GM18867 (cell line): ENCODE results near the gene SLC30A5.
A peak's percentile ranks its signal among the peaks of the same experiment; 100 is the strongest.
"Not testable (repeated sequence)": the region's sequence is repeated elsewhere in the genome, so short reads cannot be mapped to it uniquely, and the experiment has no call there.

Source experiments
- ATAC-seq: cut with Tn5 transposase; IDR thresholded peaks from one replicate; pipeline ENCODE4 v1.9.1; 2021; ENCODE audit warnings: mild to moderate bottlenecking, moderate library complexity; ENCODE audit not compliant: unreplicated experiment

SLC30A5 gene

GRCh38 chr5:69103521-69103920 is 9.7 kb downstream of the SLC30A5 start:
- ATAC-seq: no peak

DNA sequence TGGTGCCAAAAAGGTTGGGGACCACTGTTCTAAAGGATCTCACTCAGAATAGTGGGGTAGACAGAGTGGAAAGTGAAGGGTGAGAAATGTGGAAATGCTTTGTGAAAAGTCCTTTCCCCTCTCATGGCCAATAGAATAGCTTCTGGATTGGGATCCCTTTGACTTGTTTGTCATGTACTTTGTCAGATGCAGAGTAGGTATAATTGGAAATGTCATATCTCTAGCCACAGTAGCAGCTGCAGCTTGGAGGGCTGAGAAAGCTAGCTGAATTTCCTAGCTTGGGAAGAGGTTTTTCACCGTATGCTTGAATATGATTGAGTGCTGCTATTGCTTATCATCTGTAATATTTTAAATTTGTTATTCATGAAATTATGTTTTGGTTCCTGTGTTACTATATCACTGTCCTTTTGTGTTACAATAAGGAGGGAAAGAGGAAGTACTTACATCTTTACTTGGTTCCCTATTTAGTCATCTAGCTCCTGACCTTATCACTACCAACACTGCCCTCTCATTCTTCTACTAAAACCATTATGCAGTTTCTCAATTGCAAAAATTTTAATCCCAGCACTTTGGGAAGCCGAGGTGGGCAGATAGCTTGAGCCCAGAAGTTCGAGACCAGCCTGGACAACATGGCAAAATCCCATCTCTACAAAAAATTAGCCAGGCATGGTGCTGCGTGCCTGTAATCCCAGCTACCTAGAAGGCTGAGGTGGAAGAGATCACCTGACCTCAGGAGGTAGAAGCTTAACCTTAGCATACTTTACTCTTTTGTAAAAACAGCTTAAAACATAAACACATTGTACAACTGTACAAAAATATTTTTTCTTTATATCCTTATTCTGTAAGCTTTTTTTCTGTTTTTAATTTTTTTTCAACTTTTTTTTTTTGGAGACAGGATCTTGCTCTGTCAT is 12.4 kb downstream of the SLC30A5 start:
- ATAC-seq: peak; percentile 80

DNA sequence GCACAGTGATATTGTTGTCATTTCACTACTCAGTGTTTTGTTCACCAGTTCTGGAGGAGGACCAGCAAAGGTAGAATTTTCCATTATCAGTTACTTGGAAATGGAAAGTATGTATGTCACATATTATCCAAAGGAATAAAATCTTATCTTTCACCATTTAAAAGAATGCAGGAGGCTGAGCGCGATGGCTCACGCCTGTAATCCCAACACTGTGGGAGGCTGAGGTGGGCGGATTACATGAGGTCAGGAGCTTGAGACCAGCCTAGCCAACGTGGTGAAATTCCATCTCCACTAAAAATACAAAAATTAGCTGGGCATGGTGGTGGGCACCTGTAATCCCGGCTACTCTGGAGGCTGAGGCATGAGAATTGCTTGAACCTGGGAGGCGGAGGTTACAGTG is 14.6 kb downstream of the SLC30A5 start:
- not testable (repeated sequence) for ATAC-seq

GRCh38 chr5:69113851-69114250 is 20.0 kb downstream of the SLC30A5 start:
- ATAC-seq: no peak

DNA sequence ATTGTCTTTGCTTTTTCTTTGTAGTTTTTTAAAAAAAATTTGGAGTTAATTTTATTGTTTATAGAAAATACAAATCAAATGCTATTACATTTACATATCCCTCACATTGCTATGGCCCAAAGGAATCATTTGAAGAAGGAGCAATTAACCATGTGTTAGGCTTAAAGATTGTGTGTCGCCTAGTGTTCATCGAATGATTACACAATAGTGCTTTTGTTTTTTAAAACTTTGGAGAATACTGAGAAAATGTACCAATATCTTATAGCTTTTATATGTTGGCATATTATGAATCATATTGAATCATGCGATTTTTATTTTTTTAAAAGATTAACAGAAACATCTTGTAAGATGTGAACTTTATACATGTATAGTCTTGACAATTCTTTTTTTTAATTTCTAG is 21.7 kb downstream of the SLC30A5 start:
- no peak for ATAC-seq

DNA sequence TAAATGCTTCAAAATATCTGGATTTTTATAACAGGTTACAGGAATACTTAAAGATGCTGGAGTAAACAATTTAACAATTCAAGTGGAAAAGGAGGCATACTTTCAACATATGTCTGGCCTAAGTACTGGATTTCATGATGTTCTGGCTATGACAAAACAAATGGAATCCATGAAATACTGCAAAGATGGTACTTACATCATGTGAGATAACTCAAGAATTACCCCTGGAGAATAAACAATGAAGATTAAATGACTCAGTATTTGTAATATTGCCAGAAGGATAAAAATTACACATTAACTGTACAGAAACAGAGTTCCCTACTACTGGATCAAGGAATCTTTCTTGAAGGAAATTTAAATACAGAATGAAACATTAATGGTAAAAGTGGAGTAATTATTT is 35.6 kb downstream of the SLC30A5 start:
- ATAC-seq: no peak

DNA sequence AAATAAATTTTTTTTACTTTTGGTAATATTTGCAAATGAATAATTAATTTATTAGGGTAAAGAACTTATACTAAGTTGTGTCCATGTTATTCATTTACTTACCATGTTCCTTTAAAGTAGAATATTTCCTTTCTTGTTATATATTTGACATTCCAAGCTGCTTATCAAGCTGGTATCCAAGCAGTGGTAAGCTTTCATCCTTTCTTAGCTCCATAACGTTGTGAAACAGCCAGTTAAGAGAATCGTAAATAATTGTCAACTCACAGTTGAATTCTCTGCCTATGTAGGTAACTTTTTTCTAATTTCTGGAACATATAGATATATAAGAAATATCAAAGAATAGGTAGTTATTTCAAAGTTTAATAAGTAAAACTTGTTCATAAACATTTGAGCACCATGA is 36.4 kb downstream of the SLC30A5 start:
- ATAC-seq: no peak

- ATAC-seq: no peak
Observed at GRCh38 chr5:69131304-69131703, 37.5 kb downstream of the SLC30A5 start.

GRCh38 chr5:69134126-69134525 is 40.3 kb downstream of the SLC30A5 start:
- no peak for ATAC-seq

DNA sequence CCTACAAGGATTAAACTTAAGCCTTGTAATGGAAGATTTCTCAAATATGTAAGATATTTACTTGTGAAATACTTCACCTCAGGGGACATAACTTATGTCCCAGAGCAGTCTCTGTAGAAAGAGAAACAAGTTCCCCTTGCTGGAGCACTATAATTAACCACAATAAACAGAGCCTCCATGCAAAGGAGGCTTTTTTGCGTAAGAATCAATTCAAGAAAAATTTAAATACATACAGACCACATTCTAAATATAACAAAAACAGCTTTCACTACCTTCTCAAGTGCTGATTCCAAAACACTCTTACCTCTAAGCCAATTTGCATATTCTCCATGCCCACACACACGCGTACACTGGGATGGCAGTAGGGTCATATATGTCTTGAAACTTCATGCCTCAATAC is 42.5 kb downstream of the SLC30A5 start:
- ATAC-seq: peak; percentile 96

- ATAC-seq: not testable (repeated sequence)
Observed at GRCh38 chr5:69137208-69137607, 43.4 kb downstream of the SLC30A5 start.

- ATAC-seq: no peak
Observed at GRCh38 chr5:69137807-69138206, 44.0 kb downstream of the SLC30A5 start.

- no peak for ATAC-seq
Observed at GRCh38 chr5:69138766-69139165, 45.0 kb downstream of the SLC30A5 start.

GRCh38 chr5:69140239-69140638 is 46.4 kb downstream of the SLC30A5 start:
- ATAC-seq: not testable (repeated sequence)

DNA sequence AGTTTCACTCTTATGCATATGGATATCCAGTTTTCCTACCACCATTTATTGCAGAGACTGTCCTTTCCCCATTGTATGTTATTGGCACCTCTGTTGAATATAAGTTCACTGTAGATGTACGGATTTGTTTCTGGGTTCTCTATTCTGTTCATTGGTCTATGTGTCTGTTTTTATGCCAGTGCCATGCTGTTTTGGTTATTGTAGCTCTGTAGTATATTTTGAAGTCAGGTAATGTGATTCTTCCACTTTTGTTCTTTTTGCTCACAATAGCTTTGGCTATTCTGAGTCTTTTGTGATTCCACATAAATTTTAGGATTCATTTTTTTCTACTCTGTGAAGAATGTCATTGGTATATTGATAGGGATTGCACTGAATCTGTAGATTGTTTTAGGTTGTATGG is 47.0 kb downstream of the SLC30A5 start:
- no peak for ATAC-seq

GRCh38 chr5:69148576-69148975 is 54.8 kb downstream of the SLC30A5 start:
- ATAC-seq: not testable (repeated sequence)

- ATAC-seq: no peak
Observed at GRCh38 chr5:69148981-69149675, 55.3 kb downstream of the SLC30A5 start.

GRCh38 chr5:69149676-69150010 is 55.8 kb downstream of the SLC30A5 start:
- no peak for ATAC-seq

DNA sequence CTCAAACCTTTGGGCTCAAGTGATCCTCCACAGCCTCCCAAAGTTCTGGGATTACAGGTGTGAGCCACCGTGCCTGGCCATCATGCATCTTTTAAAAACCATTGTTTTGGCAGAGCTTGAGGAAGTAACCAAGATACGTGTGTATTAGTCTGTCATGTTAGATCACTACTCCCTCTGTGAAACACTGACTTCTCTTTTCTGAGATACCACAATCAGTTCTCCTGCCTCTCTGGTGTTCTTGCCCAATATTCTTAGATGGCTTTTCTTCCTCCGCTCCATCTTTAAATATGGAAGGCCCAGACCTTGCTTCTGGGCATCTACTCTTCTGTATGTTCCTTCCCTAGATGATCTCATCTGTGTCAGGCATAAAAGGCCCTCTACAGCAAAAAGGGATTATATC is 58.9 kb downstream of the SLC30A5 start:
- no peak for ATAC-seq

- no peak for ATAC-seq
Observed at GRCh38 chr5:69156456-69156855, 62.6 kb downstream of the SLC30A5 start.

DNA sequence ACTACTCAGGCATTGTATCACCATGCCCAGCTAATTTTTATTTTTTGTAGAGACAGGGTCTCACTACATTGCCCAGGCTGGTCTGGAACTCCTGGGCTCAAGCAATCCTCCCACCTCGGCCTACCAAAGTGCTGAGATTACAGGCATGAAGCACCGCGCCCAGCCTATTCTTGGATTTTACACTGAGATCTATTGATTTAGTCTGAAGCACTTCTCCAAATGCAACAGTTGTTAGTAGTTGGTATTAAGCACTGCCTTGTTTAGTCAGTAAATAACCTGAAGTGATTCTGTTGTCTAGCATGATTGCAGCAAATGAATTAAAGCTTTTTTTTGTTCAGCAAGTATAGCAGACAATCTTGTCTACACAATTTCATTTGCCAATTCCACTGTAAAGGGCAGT is 64.2 kb downstream of the SLC30A5 start:
- ATAC-seq: no peak

DNA sequence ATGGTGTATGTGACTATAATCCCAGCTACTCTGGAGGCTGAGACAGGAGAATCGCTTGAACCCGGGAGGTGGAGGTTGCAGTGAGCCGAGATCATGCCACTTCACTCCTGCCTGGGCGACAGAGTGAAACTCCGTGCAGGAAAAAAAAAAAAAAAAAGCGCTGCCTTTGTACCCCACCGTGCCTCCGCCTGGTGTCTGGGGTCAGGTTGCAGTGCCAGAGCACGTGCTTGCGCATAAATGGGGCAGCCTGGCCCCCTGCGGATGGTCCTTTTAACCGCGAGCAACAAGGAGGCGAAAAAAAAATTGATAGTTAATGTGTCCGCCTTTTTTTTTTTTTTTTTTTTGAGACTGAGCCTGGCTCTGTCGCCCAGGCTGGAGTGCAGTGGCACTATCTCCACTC is 66.8 kb downstream of the SLC30A5 start:
- ATAC-seq: no peak
